Activated naive CD4-positive, alpha-beta T cell treated with anti-CD3 and anti-CD28 coated beads, Interleukin-2, amount 50 U/mL, for 24 hours (primary cell): ENCODE data around the gene CARTPT.
A peak's percentile ranks its signal among the peaks of the same experiment; 100 is the strongest.

Experiments
- H3K27ac Mint-ChIP-seq: one replicate; pipeline ENCODE4 v1.8.0; 2021; ENCODE audit warnings: mild to moderate bottlenecking, mixed read lengths
- H3K27me3 Mint-ChIP-seq: one replicate; pipeline ENCODE4 v1.8.0; 2021; ENCODE audit warnings: mixed read lengths
- H3K36me3 Mint-ChIP-seq: one replicate; pipeline ENCODE4 v1.8.0; 2021; ENCODE audit warnings: mixed read lengths
- H3K4me1 Mint-ChIP-seq: one replicate; pipeline ENCODE4 v1.8.0; 2021; ENCODE audit warnings: mixed read lengths
- H3K4me3 Mint-ChIP-seq: one replicate; pipeline ENCODE4 v1.8.0; 2021; ENCODE audit warnings: mild to moderate bottlenecking, mixed read lengths
- H3K9me3 Mint-ChIP-seq: one replicate; pipeline ENCODE4 v1.8.0; 2021; ENCODE audit warnings: mixed read lengths

CARTPT gene

GRCh38 chr5:71719063-71719964 lies at the start of gene CARTPT:
Gene CARTPT, plus strand, starts transcription at chr5:71719275. Its CDS starts 19 bp downstream, at chr5:71719294.
- Mint-ChIP-seq H3K36me3 (peaks cover 1% of the 10 kb centered on the region), H3K27ac (no peak within 1 kb of the TSS), H3K9me3 (peaks cover 6% of the 10 kb centered on the region), H3K4me1 (peaks cover 5% of the 10 kb centered on the region), H3K27me3 (peaks cover 52% of the 10 kb centered on the region), H3K4me3 (no peak within 1 kb of the TSS)

- H3K27me3 Mint-ChIP-seq, result peaks cover 24% of the 10 kb centered on the region
- no peaks in the 10 kb centered on the region for H3K4me1 Mint-ChIP-seq
Measured at GRCh38 chr5:71677977-71678376, 41.1 kb upstream of the CARTPT start.

GRCh38 chr5:71679714-71680113 lies 39.4 kb upstream of the CARTPT start:
- Mint-ChIP-seq H3K27me3 (peaks cover 32% of the 10 kb centered on the region), H3K4me3 (no peak overlapping the region), H3K27ac (no peak overlapping the region), H3K36me3 (no peaks in the 10 kb centered on the region), H3K9me3 (peaks cover 11% of the 10 kb centered on the region), H3K4me1 (no peaks in the 10 kb centered on the region)

More at GRCh38 chr5:71677977-71678376, 41.1 kb upstream of the CARTPT start:
- H3K9me3 Mint-ChIP-seq, result peaks cover 7% of the 10 kb centered on the region
- H3K27ac Mint-ChIP-seq, result no peak overlapping the region
- no peaks in the 10 kb centered on the region for H3K36me3 Mint-ChIP-seq
- no peak overlapping the region for H3K4me3 Mint-ChIP-seq

- Mint-ChIP-seq H3K27me3 (peaks cover 36% of the 10 kb centered on the region), H3K9me3 (peaks cover 15% of the 10 kb centered on the region), H3K4me3 (no peak overlapping the region), H3K27ac (no peak overlapping the region), H3K36me3 (peaks cover 4% of the 10 kb centered on the region), H3K4me1 (no peaks in the 10 kb centered on the region)
Measured at GRCh38 chr5:71680510-71680909, 38.6 kb upstream of the CARTPT start.

GRCh38 chr5:71681296-71681695 lies 37.8 kb upstream of the CARTPT start:
- H3K27me3 Mint-ChIP-seq, result peaks cover 38% of the 10 kb centered on the region

GRCh38 chr5:71684309-71684708 lies 34.8 kb upstream of the CARTPT start:
- Mint-ChIP-seq H3K27me3 (peaks cover 35% of the 10 kb centered on the region), H3K4me3 (no peak overlapping the region), H3K36me3 (peaks cover 4% of the 10 kb centered on the region), H3K9me3 (peaks cover 11% of the 10 kb centered on the region), H3K27ac (no peak overlapping the region), H3K4me1 (no peaks in the 10 kb centered on the region)

More at GRCh38 chr5:71681296-71681695, 37.8 kb upstream of the CARTPT start:
- Mint-ChIP-seq H3K9me3 (peaks cover 11% of the 10 kb centered on the region), H3K4me1 (no peaks in the 10 kb centered on the region), H3K27ac (no peak overlapping the region), H3K4me3 (no peak overlapping the region), H3K36me3 (peaks cover 4% of the 10 kb centered on the region)

GRCh38 chr5:71693828-71694427 lies 25.1 kb upstream of the CARTPT start:
- peaks cover 6% of the 10 kb centered on the region for H3K4me1 Mint-ChIP-seq
- H3K27ac Mint-ChIP-seq, result no peak overlapping the region
- H3K27me3 Mint-ChIP-seq, result no peaks in the 10 kb centered on the region
- peaks cover 3% of the 10 kb centered on the region for H3K36me3 Mint-ChIP-seq
- H3K4me3 Mint-ChIP-seq, result no peak overlapping the region
- H3K9me3 Mint-ChIP-seq, result peaks cover 15% of the 10 kb centered on the region

GRCh38 chr5:71695071-71695470 lies 24.0 kb upstream of the CARTPT start:
- H3K4me3 Mint-ChIP-seq, result no peak overlapping the region
- peaks cover 6% of the 10 kb centered on the region for H3K4me1 Mint-ChIP-seq
- H3K9me3 Mint-ChIP-seq, result peaks cover 15% of the 10 kb centered on the region
- no peak overlapping the region for H3K27ac Mint-ChIP-seq
- H3K36me3 Mint-ChIP-seq, result peaks cover 3% of the 10 kb centered on the region
- H3K27me3 Mint-ChIP-seq, result no peaks in the 10 kb centered on the region

- Mint-ChIP-seq H3K4me1 (peaks cover 6% of the 10 kb centered on the region), H3K27ac (no peak overlapping the region), H3K36me3 (peaks cover 3% of the 10 kb centered on the region), H3K9me3 (peaks cover 15% of the 10 kb centered on the region), H3K27me3 (no peaks in the 10 kb centered on the region), H3K4me3 (no peak overlapping the region)
Measured at GRCh38 chr5:71695595-71695994, 23.5 kb upstream of the CARTPT start.

GRCh38 chr5:71697967-71698366 lies 21.1 kb upstream of the CARTPT start:
- Mint-ChIP-seq H3K27ac (no peak overlapping the region), H3K36me3 (peaks cover 3% of the 10 kb centered on the region), H3K9me3 (peaks cover 15% of the 10 kb centered on the region), H3K4me3 (peak overlapping the region; percentile 35), H3K27me3 (peaks cover under 1% of the 10 kb centered on the region), H3K4me1 (peaks cover 6% of the 10 kb centered on the region)

GRCh38 chr5:71699233-71699632 lies 19.8 kb upstream of the CARTPT start:
- peaks cover 3% of the 10 kb centered on the region for H3K36me3 Mint-ChIP-seq
- no peak overlapping the region for H3K27ac Mint-ChIP-seq
- peaks cover 3% of the 10 kb centered on the region for H3K27me3 Mint-ChIP-seq
- peaks cover 15% of the 10 kb centered on the region for H3K9me3 Mint-ChIP-seq
- peaks cover 6% of the 10 kb centered on the region for H3K4me1 Mint-ChIP-seq
- H3K4me3 Mint-ChIP-seq, result no peak overlapping the region

- peaks cover 6% of the 10 kb centered on the region for H3K4me1 Mint-ChIP-seq
- H3K27me3 Mint-ChIP-seq, result peaks cover 3% of the 10 kb centered on the region
- no peak overlapping the region for H3K4me3 Mint-ChIP-seq
- peaks cover 3% of the 10 kb centered on the region for H3K36me3 Mint-ChIP-seq
- H3K9me3 Mint-ChIP-seq, result peaks cover 15% of the 10 kb centered on the region
- H3K27ac Mint-ChIP-seq, result no peak overlapping the region
Measured at GRCh38 chr5:71699751-71700150, 19.3 kb upstream of the CARTPT start.

- H3K9me3 Mint-ChIP-seq, result peaks cover 15% of the 10 kb centered on the region
- H3K4me3 Mint-ChIP-seq, result no peak overlapping the region
Measured at GRCh38 chr5:71700803-71701202, 18.3 kb upstream of the CARTPT start.

GRCh38 chr5:71701407-71701806 lies 17.7 kb upstream of the CARTPT start:
- Mint-ChIP-seq H3K4me1 (peaks cover 6% of the 10 kb centered on the region), H3K36me3 (peaks cover 3% of the 10 kb centered on the region)

More at GRCh38 chr5:71700803-71701202, 18.3 kb upstream of the CARTPT start:
- H3K27ac Mint-ChIP-seq, result no peak overlapping the region
- H3K27me3 Mint-ChIP-seq, result peaks cover 3% of the 10 kb centered on the region
- H3K36me3 Mint-ChIP-seq, result peaks cover 3% of the 10 kb centered on the region
- peaks cover 6% of the 10 kb centered on the region for H3K4me1 Mint-ChIP-seq

GRCh38 chr5:71703941-71704340 lies 15.1 kb upstream of the CARTPT start:
- Mint-ChIP-seq H3K36me3 (no peaks in the 10 kb centered on the region), H3K27ac (no peak overlapping the region), H3K9me3 (no peaks in the 10 kb centered on the region), H3K4me1 (no peaks in the 10 kb centered on the region), H3K4me3 (no peak overlapping the region), H3K27me3 (peaks cover 3% of the 10 kb centered on the region)

More at GRCh38 chr5:71701407-71701806, 17.7 kb upstream of the CARTPT start:
- Mint-ChIP-seq H3K4me3 (no peak overlapping the region), H3K27me3 (peaks cover 3% of the 10 kb centered on the region), H3K27ac (no peak overlapping the region), H3K9me3 (peaks cover 12% of the 10 kb centered on the region)

GRCh38 chr5:71705421-71705820 lies 13.7 kb upstream of the CARTPT start:
- no peaks in the 10 kb centered on the region for H3K4me1 Mint-ChIP-seq
- H3K27me3 Mint-ChIP-seq, result peaks cover 5% of the 10 kb centered on the region
- H3K27ac Mint-ChIP-seq, result no peak overlapping the region

More at GRCh38 chr5:71705421-71705820, 13.7 kb upstream of the CARTPT start:
- H3K4me3 Mint-ChIP-seq, result no peak overlapping the region
- H3K36me3 Mint-ChIP-seq, result no peaks in the 10 kb centered on the region
- H3K9me3 Mint-ChIP-seq, result no peaks in the 10 kb centered on the region
